Loucy (cell line): ENCODE results near the gene GRIK2.

Experiments used
- CTCF ChIP-seq: fragments of 200-600 bp; sonication (generic); conservative IDR thresholded peaks from 2 replicates; pipeline ENCODE4 v1.5.1; 2014; ENCODE audit warnings: mild to moderate bottlenecking, antibody characterized with exemption, low read length
- EZH2phosphoT487 ChIP-seq: fragments of 200-600 bp; IDR thresholded peaks from 2 replicates; pipeline ENCODE4 v1.6.1; 2018; ENCODE audit warnings: antibody characterized with exemption, mild to moderate bottlenecking, moderate library complexity, borderline replicate concordance

- TF ChIP-seq CTCF (no peak), EZH2phosphoT487 (no peak)
These were observed 160.7 kb downstream of the GRIK2 start for GRCh38 chr6:101554231-101554630.
